GM12872 (cell line): ENCODE data around the gene SLC22A12.

Experiments
- TF ChIP-seq, protein P1 (sequence below): IDR thresholded peaks from 3 replicates; pipeline ENCODE4 v1.5.1; 2011; ENCODE audit warnings: low read depth, mild to moderate bottlenecking, low read length, moderate library complexity; ENCODE audit not compliant: insufficient read depth

SLC22A12 gene

DNA sequence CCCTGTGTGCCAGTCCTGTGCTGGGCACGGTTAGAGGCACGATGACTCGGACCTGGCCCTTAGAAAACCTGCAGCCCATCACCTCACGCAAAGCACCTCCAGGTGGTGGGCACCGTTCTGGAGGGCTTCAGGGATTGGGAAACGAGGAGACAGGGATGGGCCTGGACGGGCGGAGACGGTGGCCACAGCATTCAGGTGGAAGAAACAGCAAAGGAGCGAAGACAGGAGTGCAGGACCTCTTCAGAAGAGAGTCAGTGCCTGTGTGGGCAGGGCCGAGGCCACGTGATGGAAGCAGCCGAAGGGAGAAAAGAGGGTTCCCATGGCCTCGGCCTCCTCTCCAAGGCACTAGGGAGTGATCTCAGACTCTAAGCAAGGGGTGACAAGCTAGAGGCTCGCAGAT is 8.1 kb upstream of the SLC22A12 start:
- TF ChIP-seq, protein P1, sequence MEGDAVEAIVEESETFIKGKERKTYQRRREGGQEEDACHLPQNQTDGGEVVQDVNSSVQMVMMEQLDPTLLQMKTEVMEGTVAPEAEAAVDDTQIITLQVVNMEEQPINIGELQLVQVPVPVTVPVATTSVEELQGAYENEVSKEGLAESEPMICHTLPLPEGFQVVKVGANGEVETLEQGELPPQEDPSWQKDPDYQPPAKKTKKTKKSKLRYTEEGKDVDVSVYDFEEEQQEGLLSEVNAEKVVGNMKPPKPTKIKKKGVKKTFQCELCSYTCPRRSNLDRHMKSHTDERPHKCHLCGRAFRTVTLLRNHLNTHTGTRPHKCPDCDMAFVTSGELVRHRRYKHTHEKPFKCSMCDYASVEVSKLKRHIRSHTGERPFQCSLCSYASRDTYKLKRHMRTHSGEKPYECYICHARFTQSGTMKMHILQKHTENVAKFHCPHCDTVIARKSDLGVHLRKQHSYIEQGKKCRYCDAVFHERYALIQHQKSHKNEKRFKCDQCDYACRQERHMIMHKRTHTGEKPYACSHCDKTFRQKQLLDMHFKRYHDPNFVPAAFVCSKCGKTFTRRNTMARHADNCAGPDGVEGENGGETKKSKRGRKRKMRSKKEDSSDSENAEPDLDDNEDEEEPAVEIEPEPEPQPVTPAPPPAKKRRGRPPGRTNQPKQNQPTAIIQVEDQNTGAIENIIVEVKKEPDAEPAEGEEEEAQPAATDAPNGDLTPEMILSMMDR: no peak

DNA sequence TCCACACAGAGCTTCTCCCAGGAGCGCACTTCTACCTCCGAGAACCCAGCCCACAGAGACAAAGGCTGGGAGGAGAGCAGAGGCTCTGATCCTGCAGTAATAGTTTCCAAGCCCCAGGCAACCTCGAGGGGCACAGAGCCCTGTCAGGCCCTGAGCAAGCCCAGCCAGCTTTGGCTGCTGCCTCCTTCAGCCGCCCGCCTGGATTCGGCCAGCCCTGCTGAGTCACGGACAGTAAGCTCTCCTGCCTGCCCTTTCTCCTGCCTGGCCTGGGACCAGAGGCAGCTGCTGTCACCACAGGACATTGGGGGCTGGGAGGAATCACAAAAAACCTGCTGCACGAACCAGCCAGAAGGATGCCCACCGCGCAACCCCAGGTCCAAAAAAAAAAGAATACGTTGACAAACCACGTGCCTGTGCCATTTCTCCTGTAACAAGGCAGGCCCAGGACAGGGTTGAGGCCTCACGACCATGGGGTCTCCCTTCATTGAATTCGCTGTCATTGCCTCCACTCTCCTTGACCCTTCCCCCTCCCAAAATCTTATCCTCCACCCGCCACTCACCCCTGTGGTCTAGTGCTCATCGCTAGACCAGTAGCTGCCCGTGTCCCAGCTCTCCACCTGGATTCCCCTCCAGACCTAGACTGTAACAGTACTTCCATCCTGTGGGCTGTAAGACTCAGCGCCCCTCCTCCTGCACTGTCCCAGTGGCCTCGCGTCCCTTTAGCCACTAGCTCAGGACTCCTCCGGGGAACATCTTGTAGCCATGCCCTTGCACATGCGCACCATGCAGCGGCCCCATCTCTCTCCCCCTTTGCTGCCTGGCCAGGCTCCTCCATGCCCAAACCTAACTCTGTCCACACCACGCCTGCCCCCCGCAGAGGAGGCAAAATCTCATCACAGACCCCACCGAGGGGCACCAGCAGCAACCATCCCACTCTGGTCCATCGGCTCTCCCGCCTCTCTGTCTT is 7.4 kb upstream of the SLC22A12 start:
- TF ChIP-seq, protein P1: no peak

DNA sequence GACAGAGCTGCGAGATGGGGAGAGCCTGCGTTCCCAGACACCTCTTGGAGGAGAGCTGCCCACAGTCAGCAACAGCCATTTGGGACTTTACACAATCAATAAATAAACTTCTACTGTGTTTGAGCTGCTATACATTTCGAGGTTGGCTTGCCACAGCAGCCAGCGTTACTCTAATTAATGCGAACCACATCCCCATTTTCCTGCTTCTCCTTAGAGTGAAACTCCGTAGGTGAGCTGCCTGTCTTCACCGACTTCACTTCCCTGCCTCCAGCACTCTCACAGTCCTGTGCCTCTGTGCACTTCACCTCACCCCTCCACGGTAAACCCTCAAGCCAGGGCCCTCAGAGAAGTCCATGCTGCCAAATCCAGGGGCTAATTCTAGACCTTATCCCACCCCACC is 5.9 kb upstream of the SLC22A12 start:
- TF ChIP-seq, protein P1: no peak

DNA sequence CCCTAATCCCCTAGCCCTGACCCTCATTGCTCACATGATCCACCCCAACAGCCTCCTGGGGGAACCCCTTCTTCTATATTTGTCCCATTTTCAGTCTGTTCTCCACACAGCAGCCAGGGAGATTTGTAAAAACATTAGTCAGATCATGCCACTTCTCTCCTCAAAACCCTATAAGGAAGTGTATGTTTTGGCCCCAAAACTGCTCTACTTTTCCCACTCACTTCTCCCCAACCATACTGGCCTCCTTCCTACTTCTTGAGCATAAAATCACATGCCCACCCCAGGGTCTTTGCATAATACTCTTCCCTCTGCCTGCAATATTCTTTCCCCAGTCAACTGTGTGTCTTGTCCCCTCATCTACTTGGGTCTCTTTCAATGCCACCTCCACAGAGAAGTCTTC is 4.7 kb upstream of the SLC22A12 start:
- TF ChIP-seq, protein P1: no peak

DNA sequence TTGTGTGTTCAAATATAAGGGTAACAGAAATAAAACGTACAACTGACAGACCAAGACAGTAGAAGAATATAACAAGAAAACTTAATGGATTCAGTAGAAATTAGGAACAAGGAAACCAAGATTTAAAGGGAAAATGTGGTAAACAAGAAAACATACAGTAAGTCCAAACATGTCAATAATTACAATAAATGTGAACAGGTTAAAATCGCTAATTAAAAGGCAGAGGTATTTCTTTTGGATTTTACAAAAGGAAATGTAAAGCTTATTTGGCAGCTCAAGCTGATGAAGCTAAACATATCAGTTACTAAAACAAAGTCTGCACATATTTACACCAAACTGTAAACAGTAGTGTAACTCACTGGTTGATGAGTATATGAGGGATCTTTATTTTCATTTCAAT is 2.3 kb upstream of the SLC22A12 start:
- TF ChIP-seq, protein P1: no peak

DNA sequence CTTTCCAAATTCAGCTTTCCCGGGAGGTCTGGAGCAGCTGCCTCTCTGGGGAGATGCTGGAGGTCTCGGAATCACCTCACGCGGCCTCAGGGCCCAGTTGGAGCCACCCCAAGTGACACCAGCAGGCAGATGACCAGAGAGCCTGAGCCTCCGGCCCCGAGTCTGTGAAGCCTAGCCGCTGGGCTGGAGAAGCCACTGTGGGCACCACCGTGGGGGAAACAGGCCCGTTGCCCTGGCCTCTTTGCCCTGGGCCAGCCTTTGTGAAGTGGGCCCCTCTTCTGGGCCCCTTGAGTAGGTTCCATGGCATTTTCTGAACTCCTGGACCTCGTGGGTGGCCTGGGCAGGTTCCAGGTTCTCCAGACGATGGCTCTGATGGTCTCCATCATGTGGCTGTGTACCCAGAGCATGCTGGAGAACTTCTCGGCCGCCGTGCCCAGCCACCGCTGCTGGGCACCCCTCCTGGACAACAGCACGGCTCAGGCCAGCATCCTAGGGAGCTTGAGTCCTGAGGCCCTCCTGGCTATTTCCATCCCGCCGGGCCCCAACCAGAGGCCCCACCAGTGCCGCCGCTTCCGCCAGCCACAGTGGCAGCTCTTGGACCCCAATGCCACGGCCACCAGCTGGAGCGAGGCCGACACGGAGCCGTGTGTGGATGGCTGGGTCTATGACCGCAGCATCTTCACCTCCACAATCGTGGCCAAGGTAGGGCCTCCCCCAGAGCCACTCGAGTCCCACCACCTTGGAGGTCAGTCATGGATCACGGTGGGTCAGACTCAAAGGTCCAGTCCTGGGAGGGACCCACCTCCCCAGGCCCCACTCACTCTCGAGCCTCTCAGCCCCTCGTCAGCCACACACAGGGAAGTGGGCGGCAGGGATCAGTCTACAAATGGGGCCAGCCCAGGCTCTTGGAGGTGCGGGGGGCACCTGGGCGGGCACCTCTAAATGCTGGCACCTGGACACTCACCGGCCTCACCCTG is 525 bp downstream of the SLC22A12 start:
- TF ChIP-seq, protein P1: no peak

DNA sequence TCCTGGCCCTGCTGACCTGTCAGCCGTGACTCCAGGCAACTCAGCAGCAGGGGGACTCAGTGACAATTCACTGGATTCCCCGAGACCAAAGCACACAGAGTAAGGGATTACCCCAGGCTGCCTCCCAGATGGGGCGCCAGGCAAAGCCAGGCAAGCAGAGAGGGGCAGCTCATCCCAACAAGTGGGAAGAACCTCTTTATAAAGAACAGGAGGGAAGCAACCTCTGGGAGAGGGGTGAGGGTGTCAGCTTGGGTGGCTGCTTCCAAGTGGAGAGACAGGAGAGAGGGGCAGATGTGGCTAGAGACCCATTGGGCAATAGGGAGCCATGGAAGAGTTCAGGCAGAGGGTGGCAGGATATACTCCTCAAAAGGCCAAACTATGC is 1.2 kb downstream of the SLC22A12 start:
- TF ChIP-seq, protein P1: no peak
